GM19324 (cell line): ENCODE data around the gene MAPT.
"Not testable (repeated sequence)": the region's sequence is repeated elsewhere in the genome, so short reads cannot be mapped to it uniquely, and the experiment has no call there.

ENCODE experiments used
- ATAC-seq: cut with Tn5 transposase; IDR thresholded peaks from one replicate; pipeline ENCODE4 v1.9.1; 2021; ENCODE audit warnings: mild to moderate bottlenecking, moderate library complexity; ENCODE audit not compliant: unreplicated experiment, low FRiP score

The MAPT gene

GRCh38 chr17:45861165-45861564, 33.2 kb upstream of the MAPT start:
- ATAC-seq, result no peak

DNA sequence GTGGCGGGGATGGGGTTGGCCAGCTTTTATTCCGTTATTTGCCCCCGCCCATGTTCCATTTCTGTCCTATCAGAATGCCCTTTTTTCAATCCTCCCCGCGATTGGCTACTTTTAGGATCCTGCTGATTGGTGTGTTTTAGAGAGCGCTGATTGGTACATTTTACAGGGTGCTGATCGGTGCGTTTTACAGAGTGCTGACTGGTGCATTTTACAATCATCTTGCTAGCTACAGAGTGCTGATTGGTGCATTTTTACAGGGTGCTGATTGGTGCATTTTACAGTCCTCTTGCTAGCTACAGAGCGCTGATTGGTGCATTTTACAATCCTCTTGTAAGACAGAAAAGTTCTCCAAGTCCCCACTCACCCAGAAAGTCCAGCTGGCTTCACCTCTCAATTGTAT, 32.2 kb upstream of the MAPT start:
- ATAC-seq, result not testable (repeated sequence)

DNA sequence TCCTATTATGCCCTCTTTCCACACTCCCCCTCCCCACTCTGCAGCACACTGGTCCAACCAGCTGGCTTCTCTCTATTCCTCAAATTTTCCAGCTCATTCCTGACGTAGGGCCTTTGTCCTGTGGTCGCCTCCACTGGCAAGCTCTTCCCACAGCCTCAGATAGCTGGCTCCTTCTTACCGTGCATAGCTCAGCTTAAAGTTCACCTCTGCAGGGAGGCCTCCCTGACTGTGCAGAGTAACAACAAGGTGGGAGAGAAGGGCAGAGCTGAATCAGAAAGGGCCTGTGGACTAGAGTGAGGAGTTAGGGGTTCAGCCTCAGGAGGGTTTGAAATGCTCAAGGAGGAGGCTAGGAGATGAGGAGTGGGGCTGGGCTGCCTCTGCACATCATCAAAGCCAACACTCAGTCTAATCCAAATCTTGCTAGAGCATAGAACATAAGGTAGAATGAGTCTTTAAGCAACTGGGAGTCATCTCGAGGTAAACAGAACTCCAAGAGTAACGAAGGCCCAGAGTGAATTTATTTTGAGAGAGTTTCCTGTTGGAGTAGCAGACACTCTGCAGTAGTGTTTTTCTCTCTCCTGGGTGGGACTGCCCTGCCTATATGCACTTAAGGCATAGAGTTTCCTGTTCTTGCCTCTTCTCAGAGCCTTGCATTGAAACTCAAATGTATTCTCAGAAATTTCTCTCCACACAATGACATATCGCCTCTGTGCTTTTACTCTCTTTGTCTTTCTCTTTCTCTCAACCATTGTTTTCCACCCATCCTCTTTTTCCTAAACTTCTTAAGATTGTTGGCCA, 30.3 kb upstream of the MAPT start:
- no peak for ATAC-seq

DNA sequence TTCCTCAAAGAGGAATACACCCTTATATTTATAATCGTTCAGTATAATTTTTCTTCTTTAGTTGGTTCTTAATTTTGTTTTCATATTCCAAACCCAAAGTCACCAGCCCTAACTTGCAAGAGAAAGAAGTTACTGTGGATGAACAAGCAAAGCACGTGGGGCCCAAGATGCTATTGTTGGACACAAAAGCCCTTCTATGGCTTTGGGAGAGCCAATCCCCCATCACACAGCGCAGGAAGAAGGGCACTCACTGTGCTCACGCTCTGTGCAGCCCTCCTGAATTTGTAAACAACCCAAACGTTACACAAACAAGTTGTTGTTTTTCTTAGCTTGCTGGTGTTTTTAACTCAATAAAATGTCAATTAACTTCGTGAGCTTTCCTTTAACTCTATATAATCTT, 27.2 kb upstream of the MAPT start:
- no peak for ATAC-seq

DNA sequence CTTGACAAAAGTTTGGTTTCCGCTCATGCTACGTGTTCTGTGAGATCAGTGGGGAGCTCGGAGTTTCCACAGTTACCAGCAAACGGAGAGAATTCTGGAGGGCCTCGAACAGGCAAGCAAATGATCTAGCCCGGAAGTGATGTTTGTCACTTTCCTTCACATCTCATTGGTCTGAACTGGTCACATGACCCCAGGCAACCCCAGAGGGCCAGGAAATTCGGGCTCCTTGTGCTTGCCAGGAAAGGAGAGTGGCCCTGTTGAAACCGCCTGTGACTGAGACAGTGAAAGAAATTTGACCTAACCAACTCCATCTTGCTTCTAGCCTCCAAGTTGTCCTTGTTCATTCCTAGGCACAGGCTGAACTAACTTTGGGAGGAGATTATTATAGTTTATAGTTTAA, 26.7 kb upstream of the MAPT start:
- no peak for ATAC-seq

DNA sequence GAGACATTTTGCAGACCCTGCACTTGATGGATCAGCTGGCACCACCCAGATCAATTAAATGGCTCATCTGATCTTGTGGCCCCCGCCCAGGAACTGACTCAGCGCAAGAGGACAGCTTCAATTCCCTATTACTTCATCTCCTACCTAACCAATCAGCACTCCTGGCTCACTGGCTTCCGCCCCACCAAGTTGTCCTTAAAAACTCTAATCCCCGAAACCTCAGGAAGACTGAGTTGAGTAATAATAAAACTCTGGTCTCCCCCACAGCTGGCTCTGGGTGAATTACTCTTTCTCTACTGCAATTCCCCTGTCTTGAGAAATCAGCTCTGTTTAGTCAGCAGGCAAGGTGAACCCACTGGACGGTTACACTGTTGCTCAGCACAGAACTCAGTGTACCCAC, 26.1 kb upstream of the MAPT start:
- no peak for ATAC-seq

GRCh38 chr17:45869676-45870341, 24.5 kb upstream of the MAPT start:
- ATAC-seq, result no peak

DNA sequence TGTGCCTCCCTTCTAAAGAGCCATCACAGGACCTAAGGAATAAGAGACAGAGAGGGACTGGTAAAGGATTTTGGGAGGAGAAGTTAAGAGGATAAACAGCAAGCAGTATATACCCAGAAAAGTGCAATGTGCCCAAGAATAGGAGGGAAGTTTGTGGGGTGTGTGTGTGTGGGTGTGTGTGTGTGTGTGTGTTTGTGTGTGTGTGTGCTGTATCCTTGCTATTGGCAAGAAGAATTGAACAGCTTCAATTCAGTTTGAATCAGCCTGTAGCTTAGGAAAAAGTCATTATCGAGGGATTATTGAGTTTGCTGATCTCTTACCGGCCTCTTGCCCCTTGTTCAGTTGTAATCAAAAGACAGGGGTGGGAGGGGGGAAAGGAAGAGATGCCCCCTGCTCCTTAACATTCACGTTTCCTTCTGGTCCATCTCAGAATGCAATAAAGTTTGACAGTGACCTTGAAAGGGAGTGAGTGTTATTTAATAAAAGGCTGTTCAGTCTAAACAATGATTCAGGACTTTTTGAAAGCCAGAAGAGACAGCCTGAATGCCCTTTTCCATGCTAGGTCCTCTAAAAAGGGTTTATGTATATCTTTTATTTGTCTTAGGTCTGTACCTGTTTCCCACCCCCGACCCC, 23.9 kb upstream of the MAPT start:
- ATAC-seq, result no peak

DNA sequence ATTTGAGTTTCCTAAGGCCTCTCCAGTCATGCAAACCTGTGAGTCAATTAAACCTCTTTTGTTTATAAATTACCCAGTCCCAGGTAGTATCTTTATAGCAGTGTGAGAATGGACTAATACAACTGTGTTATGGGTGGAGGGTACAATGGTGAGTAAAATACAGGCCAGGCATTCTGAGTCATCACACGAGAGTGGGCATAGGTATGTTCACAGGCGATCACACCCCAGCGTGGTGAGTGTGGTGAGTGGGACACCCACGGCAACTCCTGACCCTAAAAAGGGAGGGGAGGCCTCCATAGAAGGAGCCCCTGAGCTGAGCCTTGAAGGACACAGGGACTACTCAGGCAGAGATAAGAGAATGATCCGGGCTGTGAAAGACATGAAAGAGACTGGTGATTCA, 22.6 kb upstream of the MAPT start:
- no peak for ATAC-seq

DNA sequence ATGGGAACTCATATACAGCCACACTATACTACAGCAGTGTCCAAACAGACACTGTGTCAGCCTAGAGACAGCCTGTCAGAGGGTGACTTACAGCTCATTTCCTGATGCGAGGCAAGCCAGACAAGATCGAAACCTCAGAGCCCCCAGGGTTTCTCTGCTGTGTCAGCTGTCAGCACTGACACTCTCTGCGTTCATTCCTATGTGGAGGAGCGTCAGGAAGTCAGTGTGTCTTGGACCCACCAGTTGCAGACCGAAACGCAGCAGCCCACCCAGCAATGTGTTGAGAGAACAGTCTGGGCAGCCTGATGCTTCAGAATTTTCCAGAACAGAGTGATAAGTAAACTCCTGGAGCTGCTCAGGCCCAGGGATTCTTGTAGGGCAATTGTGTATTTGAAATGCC, 20.6 kb upstream of the MAPT start:
- ATAC-seq, result no peak

- no peak for ATAC-seq
Measured at GRCh38 chr17:45874151-45874550, 20.2 kb upstream of the MAPT start.

DNA sequence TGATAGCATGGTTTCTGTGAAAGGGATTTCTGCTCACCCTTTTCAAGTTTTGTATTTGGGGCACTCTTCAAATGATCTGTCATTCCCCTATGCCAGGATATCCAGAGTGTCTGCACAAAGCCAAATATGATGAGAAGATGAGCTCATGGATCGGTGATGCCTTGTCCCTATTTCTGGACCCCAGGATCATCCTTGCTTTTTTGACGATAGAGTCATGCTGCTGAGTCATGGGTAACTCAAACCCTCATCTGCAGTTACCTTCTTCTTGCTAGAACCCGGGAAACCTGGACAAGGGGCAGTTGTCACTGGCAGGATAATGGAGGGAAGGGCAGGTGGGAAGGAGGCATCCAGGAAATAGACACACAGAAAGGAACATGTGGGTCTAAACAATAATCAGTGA, 17.8 kb upstream of the MAPT start:
- ATAC-seq, result no peak

GRCh38 chr17:45877467-45877866, 16.9 kb upstream of the MAPT start:
- ATAC-seq, result no peak

DNA sequence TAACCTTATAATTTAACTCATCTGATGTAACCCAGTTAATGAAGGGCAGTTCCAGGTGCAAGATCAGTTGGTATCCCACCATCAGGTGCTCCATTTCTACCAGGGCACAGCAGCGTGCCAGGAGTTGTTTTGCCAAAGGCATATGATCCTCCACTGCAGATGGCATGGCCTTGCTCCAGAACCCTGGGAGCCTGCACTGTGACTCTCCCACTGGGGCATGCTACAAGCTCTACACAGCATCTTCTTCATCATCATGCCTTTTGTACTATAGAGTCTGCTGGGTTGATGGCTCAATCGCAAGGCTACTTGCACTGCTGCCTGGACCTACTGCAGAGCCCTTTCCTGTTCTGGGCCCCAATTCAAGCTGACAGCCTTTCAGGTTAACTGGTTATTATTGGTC, 11.3 kb upstream of the MAPT start:
- ATAC-seq, result no peak

DNA sequence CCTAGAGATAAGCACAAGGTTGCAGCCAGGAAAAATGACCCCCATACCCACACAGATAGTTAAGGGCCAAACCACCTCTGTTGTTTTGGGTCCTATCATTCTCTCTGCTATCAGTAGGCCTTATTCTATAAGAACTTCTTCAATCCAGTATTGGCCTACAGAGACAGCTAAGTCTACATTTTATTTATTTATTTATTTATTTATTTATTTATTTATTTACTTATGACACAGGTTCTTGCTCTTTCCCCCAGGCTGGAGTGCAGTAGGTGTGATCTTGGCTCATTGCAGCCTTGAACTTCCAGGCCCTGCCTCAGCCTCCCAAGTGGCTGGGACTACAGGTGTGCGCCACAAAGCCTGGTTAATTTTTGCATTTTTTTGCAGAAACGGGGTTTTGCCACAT, 7.5 kb upstream of the MAPT start:
- no peak for ATAC-seq

GRCh38 chr17:45888392-45888791, 6.0 kb upstream of the MAPT start:
- no peak for ATAC-seq

DNA sequence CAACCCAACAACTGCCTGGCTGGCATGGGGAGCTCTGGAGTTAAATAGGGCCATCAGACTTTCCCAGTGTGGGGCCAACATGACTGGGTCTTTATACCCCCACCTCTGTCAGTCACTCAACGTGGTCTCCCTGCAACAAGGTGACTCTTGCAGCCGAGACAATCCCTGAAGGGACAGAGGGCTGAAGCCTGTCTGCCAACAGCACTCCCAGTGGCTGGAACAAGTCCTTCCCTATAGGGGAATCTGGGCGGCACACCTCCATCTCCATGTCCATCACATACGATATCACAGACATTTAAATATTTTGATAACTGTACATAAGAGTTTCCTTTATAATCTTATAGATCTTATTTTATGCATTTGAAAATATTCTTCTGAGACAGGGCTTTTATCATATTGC, 4.8 kb upstream of the MAPT start:
- no peak for ATAC-seq

DNA sequence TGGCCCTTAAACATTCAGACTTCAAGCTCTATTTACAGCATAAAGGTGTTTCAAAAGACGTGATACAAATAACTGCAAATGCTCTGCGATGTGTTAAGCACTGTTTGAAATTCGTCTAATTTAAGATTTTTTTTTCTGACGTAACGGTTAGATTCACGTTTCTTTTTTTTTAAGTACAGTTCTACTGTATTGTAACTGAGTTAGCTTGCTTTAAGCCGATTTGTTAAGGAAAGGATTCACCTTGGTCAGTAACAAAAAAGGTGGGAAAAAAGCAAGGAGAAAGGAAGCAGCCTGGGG, 681 bp upstream of the MAPT start:
- ATAC-seq, result no peak

GRCh38 chr17:45895304-45895968, 1.1 kb downstream of the MAPT start:
- no peak for ATAC-seq

- ATAC-seq, result no peak
Measured at GRCh38 chr17:45895969-45896785, 1.8 kb downstream of the MAPT start.
